ENCODE data around the gene RUNX2. TPM values are rescaled to one million over a fixed set of nuclear protein-coding genes. Genes with fewer than 3 reads are reported as not detected.

The RUNX2 gene
- total and polyA plus RNA-seq, 9 of the 15 experiments (the other 6 are each of a cell fraction or from before 2014, with no cell fraction given) = 0.29 to 1.00 (median 0.43) TPM

- BruUV-seq (replicated peaks) = no TSS peak
- Histone ChIP-seq H3K79me2 (ENCODE audit: control insufficient read depth, insufficient read depth, low read length) (no peaks in the 10 kb centered on the region), H3K36me3 (ENCODE audit: control insufficient read depth, insufficient read depth, low read length) (no peaks in the 10 kb centered on the region), H3K4me2 (ENCODE audit: insufficient read depth, low read length) (no peak overlapping the region), H3K4me1 (replicated peaks in 1 of 2; ENCODE audit: control insufficient read depth in 2 of 2, insufficient read depth in 2 of 2, low read length in 2 of 2) (no peaks in the 10 kb centered on the region), H3K9ac (ENCODE audit: insufficient read depth in 1 of 2, low read depth in 2 of 2, low read length in 2 of 2) (no peak overlapping the region), H3K27me3 (ENCODE audit: control insufficient read depth in 2 of 2, insufficient read depth in 2 of 2, low read length in 2 of 2) (peaks cover 8 to 24% of the 10 kb centered on the region in 2 experiments; a peak in 4 of 5 replicates), H3K9me3 (replicated peaks; ENCODE audit: control insufficient read depth, insufficient read depth, low read depth, low read length) (no peaks in the 10 kb centered on the region), H3K27ac (ENCODE audit: extremely low read depth, low read depth, low read length) (no peak overlapping the region), H3K9me1 (ENCODE audit: control insufficient read depth, insufficient read depth, low read length) (no peaks in the 10 kb centered on the region), H2AFZ (ENCODE audit: low read depth, low read length) (no peak overlapping the region), H4K20me1 (replicated peaks; ENCODE audit: control insufficient read depth, insufficient read depth, low read length) (no peaks in the 10 kb centered on the region), H3K4me3 (no peak overlapping the region)
- ATAC-seq (peak; percentile 53; the same call in 2 of the 3 replicates), FAIRE-seq (no peak), DNase-seq (ENCODE audit: extremely low read depth in 1 of 4, low spot score in 3 of 4) (no peak)
- under 1% methylated on average over 14 of the region's 14 CpGs for WGBS (ENCODE audit: insufficient coverage, low coverage, missing lambda C conversion rate)
- ChIA-PET CTCF (ENCODE audit: low intra/inter-chr PET ratio) (no interaction called here), POLR2A (no interaction called here)
- in situ Hi-C loops (cut with MboI) (no loop called here), intact Hi-C loops (cut with micrococcal nuclease) (no loop called here)
- no peak for TF ChIP-seq ZNF507 (tag; conservative IDR thresholded peaks at IDR 0.05)
- TF ChIP-seq CBX2 (IDR thresholded peaks at IDR 0.05; ENCODE audit: insufficient read depth, low read length, poor library complexity, severe bottlenecking) = no peak
- TF ChIP-seq TARDBP (IDR thresholded peaks at IDR 0.05) = no peak
- TF ChIP-seq HMBOX1 (IDR thresholded peaks at IDR 0.05) = peak; percentile 87
Observed at GRCh38 chr6:45677381-45678284, 349.5 kb downstream of the RUNX2 start.

Measured in K562 (cell line).